Activated CD4-positive, alpha-beta memory T cell treated with anti-CD3 and anti-CD28 coated beads, Interleukin-2, amount 10 ng/mL, durations not matched to agents 7 days and 5 days (primary cell): Measurements from ENCODE around the gene OCRL. TPM values are rescaled to one million over a fixed set of nuclear protein-coding genes. Genes with fewer than 3 reads are reported as not detected.

ENCODE experiments used
- CTCF ChIA-PET: fragments of 350-600 bp; sonication (Branson Sonifier 250); formaldehyde crosslinking; loops from one replicate; lab custom pipeline; 2021; ENCODE audit warnings: antibody characterized with exemption, inconsistent platforms; lab: Charles Lee
- POLR2A ChIA-PET: fragments of 350-600 bp; sonication (Branson Sonifier 250); formaldehyde crosslinking; loops from one replicate; lab custom pipeline; 2021; ENCODE audit warnings: antibody characterized with exemption; lab: Charles Lee
- DNase-seq: peaks from one replicate; pipeline ENCODE4 v3.0.0-alpha.2; 2020
- H3K27ac Mint-ChIP-seq: one replicate; pipeline ENCODE4 v1.8.0; 2021; ENCODE audit warnings: mild to moderate bottlenecking, mixed read lengths
- H3K27me3 Mint-ChIP-seq: one replicate; pipeline ENCODE4 v1.8.0; 2021; ENCODE audit warnings: mixed read lengths
- H3K36me3 Mint-ChIP-seq: one replicate; pipeline ENCODE4 v1.8.0; 2021; ENCODE audit warnings: low read depth, mixed read lengths
- H3K4me1 Mint-ChIP-seq: one replicate; pipeline ENCODE4 v1.8.0; 2021; ENCODE audit warnings: mixed read lengths
- H3K4me3 Mint-ChIP-seq: one replicate; pipeline ENCODE4 v1.8.0; 2021; ENCODE audit warnings: mild to moderate bottlenecking, mixed read lengths
- H3K9me3 Mint-ChIP-seq: one replicate; pipeline ENCODE4 v1.8.0; 2021; ENCODE audit warnings: mixed read lengths
- total RNA-seq, 2 experiments: library from RNA; stranded (reverse); gene quantifications; one replicate each; pipeline ENCODE4 v1.2.3, GENCODE V29; 2021

The OCRL gene
- total RNA-seq, 2 experiments from 2014 or later = 1.9 to 2.1 TPM

GRCh38 chrX:129634541-129634940, 94.5 kb downstream of the OCRL start:
- ChIA-PET POLR2A (no interaction called here), CTCF (interaction anchor here (0.5 kb wide), 1 partner anchor 28 kb away, joined by 3 read pairs; no protein-coding TSS in a partner anchor)
- Mint-ChIP-seq H3K27ac (no peak overlapping the region), H3K36me3 (no peaks in the 10 kb centered on the region), H3K4me1 (peaks cover 7% of the 10 kb centered on the region), H3K9me3 (no peaks in the 10 kb centered on the region), H3K4me3 (no peak overlapping the region), H3K27me3 (no peaks in the 10 kb centered on the region)
- DNase-seq = no peak

- DNase-seq = no peak
- Mint-ChIP-seq H3K27me3 (no peaks in the 10 kb centered on the region), H3K9me3 (no peaks in the 10 kb centered on the region), H3K36me3 (no peaks in the 10 kb centered on the region), H3K4me3 (no peak overlapping the region), H3K27ac (no peak overlapping the region), H3K4me1 (peaks cover 7% of the 10 kb centered on the region)
- ChIA-PET POLR2A (interaction anchor here (1.1 kb wide), 1 partner anchor 90 kb away, joined by 3 read pairs; no protein-coding TSS in a partner anchor), CTCF (interaction anchor here (0.6 to 4.8 kb wide), 11 partner anchors 9 to 565 kb away, joined by 3 to 28 read pairs (median 6); no protein-coding TSS in a partner anchor)
Measured at GRCh38 chrX:129636175-129636681, 96.2 kb downstream of the OCRL start.

DNA sequence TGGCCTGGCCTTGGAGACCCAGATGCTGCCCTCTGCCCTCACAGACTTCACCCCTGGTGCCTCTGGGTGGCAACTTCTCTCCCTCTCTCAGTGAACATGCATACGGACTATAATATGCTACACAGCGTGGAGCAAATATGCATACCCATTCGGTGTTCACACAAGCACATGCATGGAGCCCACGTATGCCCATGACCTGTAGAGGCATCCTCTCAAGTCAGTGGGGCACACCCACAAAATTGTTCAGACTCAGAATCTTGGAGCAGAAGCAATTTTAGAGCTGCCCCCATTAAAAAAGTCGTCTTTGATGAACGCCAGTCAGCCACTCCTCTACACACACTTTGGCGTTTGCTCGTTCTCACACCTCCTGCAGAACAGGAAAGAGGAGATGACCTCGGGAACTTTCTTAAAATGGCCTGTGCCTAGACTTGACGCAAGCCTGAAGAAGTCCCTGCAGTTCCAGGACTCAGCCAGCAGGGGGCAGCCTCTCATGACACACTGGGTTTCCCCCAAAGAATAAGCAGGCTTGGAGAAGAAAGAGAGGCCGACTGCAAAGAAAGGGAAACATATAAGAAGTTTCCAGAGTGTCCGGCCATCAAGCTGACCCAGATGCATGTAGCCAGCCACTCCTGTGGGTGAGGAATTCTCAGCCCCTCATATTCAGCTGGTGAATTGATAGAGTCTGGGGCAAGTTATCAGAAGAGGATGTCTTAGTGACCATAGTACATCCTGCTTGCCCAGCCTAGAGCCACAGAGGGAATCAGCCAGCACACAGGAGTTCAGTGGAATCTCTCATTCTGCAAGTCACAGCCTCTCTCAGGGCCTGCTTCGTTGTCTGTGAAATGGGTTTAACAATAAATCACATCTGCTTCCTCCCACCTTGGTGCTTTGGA, 97.4 kb downstream of the OCRL start:
- Mint-ChIP-seq H3K27ac (no peak overlapping the region), H3K9me3 (no peaks in the 10 kb centered on the region), H3K27me3 (no peaks in the 10 kb centered on the region), H3K4me3 (no peak overlapping the region), H3K4me1 (peaks cover 7% of the 10 kb centered on the region), H3K36me3 (no peaks in the 10 kb centered on the region)
- POLR2A ChIA-PET = no interaction called here
- DNase-seq = peak; percentile 74
- CTCF ChIA-PET = interaction anchor here (0.5 to 4.8 kb wide), 17 partner anchors 11 to 424 kb away, joined by 3 to 28 read pairs (median 3); partner anchors contain the start of gene APLN

GRCh38 chrX:129638917-129639316, 98.9 kb downstream of the OCRL start:
- ChIA-PET POLR2A (interaction anchor here (1.0 kb wide), 1 partner anchor 143 kb away, joined by 3 read pairs; no protein-coding TSS in a partner anchor), CTCF (interaction anchor here (0.7 to 4.8 kb wide), 3 partner anchors 87 to 184 kb away, joined by 4 to 28 read pairs (median 4); no protein-coding TSS in a partner anchor)
- Mint-ChIP-seq H3K36me3 (no peaks in the 10 kb centered on the region), H3K4me1 (peaks cover 7% of the 10 kb centered on the region), H3K9me3 (no peaks in the 10 kb centered on the region), H3K27me3 (no peaks in the 10 kb centered on the region), H3K27ac (no peak overlapping the region), H3K4me3 (no peak overlapping the region)
- DNase-seq = no peak

DNA sequence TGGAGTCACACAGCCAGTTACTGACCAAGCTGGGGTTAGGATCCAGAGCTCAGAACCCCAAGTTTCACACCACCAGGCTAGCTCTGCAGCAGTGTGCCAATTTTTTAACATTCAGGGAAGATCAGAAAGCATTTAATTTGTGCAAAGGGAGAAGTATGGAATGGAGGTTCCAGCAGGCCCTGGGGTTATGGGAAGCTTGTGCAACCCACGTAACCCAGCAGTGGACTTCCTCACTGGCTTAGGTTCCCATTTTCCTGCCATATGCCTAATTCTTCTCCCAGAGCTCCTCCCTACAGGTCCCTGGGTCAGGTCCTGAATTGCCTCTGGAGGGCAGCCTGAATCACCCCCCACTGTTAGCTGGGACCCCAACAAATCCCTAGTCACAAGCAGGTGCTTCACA, 100.7 kb downstream of the OCRL start:
- no peaks in the 10 kb centered on the region for H3K27me3 Mint-ChIP-seq
- ChIA-PET CTCF (interaction anchor here (1.0 to 1.4 kb wide), 2 partner anchors 36 to 130 kb away, joined by 3 read pairs; no protein-coding TSS in a partner anchor), POLR2A (no interaction called here)

GRCh38 chrX:129641469-129641868, 101.4 kb downstream of the OCRL start:
- H3K27ac Mint-ChIP-seq = no peak overlapping the region
- no peaks in the 10 kb centered on the region for H3K9me3 Mint-ChIP-seq
- POLR2A ChIA-PET = no interaction called here
- H3K4me1 Mint-ChIP-seq = peaks cover 7% of the 10 kb centered on the region
- no peak overlapping the region for H3K4me3 Mint-ChIP-seq
- no peak for DNase-seq
- no peaks in the 10 kb centered on the region for H3K27me3 Mint-ChIP-seq
- H3K36me3 Mint-ChIP-seq = no peaks in the 10 kb centered on the region
- CTCF ChIA-PET = interaction anchor here (1.0 kb wide), 1 partner anchor 131 kb away, joined by 3 read pairs; no protein-coding TSS in a partner anchor

More for the DNA sequence above, 100.7 kb downstream of the OCRL start:
- DNase-seq = no peak
- no peak overlapping the region for H3K4me3 Mint-ChIP-seq
- H3K27ac Mint-ChIP-seq = no peak overlapping the region
- H3K9me3 Mint-ChIP-seq = no peaks in the 10 kb centered on the region
- peaks cover 7% of the 10 kb centered on the region for H3K4me1 Mint-ChIP-seq
- H3K36me3 Mint-ChIP-seq = no peaks in the 10 kb centered on the region

DNA sequence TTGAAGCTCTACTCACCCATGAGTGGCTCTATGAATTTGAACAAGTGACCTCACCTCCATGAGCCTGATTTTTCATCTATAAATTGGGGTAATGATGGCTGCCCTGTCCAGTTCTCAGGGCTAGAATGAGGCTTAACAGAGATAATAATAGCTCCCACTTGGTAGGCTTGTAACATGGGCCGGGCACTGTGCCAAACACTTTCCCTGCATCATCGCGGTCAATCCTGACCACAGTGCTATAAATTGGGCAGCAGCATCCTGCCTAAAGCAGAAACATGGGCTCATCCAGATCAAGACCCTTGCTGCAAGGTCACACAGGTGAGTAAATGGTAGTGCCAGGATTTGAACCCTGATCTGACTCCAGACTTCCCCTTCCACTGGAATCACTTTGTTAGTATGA, 101.9 kb downstream of the OCRL start:
- H3K36me3 Mint-ChIP-seq = no peaks in the 10 kb centered on the region
- CTCF ChIA-PET = no interaction called here

More for the DNA sequence above, 101.9 kb downstream of the OCRL start:
- Mint-ChIP-seq H3K27ac (no peak overlapping the region), H3K27me3 (no peaks in the 10 kb centered on the region), H3K4me1 (peaks cover 7% of the 10 kb centered on the region), H3K9me3 (no peaks in the 10 kb centered on the region), H3K4me3 (no peak overlapping the region)
- no peak for DNase-seq
- POLR2A ChIA-PET = no interaction called here

Other genes with a start within 250 kb of the OCRL start
- gene SMARCA1, start 16.8 kb upstream of the OCRL start, total RNA-seq = not detected
- under 1 TPM; 0.15 TPM for gene APLN, start 114.7 kb downstream of the OCRL start, total RNA-seq
- 1 to 10 TPM; 1.7 to 2.1 TPM for gene XPNPEP2, start 198.7 kb downstream of the OCRL start, total RNA-seq
- 100 to 1,000 TPM; 229 to 245 TPM for gene SASH3, start 239.7 kb downstream of the OCRL start, total RNA-seq